Midbrain (tissue), 1 donor: Measurements from ENCODE around the gene AK8.

Experiments used
- DNase-seq: peaks from one replicate; lab custom pipeline; 2025; lab: John Stamatoyannopoulos, UW

The AK8 gene

GRCh38 chr9:132825430-132825829 is 52.7 kb downstream of the AK8 start:
- DNase-seq: no peak

GRCh38 chr9:132824951-132825350 is 53.1 kb downstream of the AK8 start:
- DNase-seq: no peak

GRCh38 chr9:132824151-132824550 is 53.9 kb downstream of the AK8 start:
- DNase-seq: no peak

DNA sequence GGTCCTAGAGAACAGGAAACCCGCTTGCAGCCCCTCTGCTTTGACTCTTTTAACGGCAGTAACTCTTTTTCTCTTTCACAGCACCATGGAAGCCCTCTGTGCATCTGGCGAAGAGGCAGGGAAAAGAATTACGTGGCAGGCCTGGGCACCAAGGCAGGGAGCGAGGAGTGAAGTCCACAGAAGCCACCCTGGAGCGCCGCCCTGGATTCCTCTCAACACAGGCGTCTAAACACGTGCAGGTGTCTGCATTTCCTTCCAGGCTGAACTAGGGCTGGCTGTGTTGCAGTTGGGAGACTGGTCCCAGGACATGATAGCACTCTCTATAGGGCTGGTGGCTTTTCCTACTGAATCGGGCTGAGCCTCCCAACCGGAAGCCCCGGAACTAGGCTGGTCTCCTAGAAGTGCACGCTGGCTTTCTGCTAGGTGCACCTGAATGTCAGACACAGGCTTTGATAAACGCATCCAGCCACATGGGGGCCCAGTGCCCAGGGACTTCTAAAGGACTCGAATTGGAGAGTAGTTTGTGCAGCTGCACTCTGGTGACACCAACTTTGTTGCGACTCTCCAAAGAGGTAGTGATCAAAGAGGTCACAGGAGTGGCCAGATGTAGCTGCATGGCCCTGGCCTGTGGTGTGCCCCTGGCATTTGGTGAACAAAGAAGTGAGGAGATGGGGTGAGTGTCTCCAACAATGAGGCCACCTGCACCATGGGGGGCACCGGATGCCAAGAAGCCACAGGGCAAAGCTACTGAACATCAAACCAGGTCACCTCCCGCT is 54.5 kb downstream of the AK8 start:
- DNase-seq: no peak

DNA sequence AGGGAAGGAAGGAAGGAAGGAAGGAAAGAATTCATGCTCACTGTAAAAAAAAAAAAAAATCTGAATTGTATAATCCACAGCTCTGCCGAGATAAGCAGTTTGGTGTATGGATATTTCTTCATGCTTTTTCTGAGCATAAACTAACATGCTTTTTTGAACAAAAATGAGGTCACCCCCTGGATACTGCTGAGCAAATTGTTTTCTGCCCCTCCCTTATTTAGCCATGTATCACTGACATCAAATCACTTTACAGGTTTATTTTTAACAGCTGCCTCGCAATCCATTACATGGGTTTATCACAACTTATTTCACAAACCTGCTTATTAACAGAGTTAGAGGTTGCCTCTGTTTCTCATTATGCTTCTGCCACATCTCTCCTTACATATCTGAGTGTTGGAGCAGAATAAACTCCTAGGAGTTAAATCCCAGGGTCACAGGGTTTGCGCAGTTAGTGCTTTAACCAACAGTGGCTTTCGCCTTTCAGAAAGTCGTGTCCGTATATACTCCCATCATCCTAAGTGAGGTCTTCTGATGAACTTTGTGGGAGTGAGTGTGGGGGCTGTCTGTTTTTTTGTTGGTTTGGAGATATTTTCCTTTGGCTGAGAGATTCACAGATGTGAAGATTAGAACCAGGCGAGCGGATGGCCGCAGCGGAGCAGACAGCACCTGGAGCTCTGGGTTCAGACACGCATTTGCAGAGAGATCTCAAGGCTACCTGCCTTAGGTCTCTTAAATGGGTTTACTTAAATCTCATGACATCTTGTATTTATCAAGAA is 57.7 kb downstream of the AK8 start:
- DNase-seq: no peak

- DNase-seq: no peak
Observed at GRCh38 chr9:132818588-132818987, 59.5 kb downstream of the AK8 start.

DNA sequence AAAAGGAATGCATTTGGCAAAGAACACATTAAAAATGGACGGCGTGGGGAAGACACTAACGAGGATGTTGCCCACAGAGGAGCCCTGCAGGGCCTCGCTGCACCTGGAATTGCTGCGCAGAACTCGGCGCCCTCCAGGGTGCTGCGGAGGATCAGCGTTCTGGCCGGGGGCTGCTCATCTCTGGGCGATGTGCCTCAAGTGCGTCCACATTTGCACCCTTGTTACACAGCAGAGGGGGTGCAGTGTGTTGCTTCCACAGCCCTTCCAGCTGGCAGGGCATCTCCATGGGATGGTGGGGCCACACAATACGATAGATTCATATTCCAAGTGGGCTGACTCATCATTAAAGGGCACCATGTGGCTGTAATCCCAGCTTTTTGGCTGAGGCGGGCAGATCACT is 63.1 kb downstream of the AK8 start:
- no peak for DNase-seq

- no peak for DNase-seq
Observed at GRCh38 chr9:132813115-132813771, 64.8 kb downstream of the AK8 start.

DNA sequence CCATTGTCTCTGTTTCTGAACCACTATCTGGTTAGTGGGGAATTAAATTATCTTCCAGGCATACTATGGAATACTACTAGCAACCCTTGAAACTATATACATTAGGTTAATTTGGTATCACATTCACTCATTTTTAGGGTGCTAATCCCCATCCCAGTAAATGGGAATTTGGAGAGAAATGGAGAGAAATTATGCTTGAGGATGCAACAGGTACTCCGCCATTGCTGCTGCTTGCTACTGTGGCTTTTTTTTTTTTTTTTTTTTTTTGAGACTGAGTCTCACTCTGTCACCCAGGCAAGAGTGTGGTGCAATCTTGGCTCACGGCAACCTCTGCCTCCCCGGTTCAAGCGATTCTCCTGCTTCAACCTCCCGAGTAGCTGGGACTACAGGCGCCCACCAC is 66.1 kb downstream of the AK8 start:
- no peak for DNase-seq

DNA sequence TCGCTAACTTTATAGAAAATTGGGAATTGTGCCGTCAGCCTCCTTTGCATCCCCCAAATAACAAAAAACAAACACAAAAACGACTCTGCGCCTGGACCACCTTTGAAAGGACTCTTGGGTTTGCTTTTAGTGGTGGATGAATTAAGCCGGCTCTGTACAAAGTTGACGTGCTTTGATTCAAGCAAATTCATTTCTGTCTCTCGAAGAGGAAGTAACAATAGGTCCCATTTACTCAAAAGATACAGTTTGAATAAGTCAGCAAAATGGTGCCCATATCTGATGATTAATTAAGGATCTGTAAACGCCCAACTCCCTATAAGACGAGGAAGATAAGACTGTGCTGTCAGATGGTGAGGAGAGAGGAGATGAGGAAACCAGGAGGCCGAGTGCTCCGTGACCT is 67.8 kb downstream of the AK8 start:
- no peak for DNase-seq

- no peak for DNase-seq
Observed at GRCh38 chr9:132809677-132810271, 68.3 kb downstream of the AK8 start.

DNA sequence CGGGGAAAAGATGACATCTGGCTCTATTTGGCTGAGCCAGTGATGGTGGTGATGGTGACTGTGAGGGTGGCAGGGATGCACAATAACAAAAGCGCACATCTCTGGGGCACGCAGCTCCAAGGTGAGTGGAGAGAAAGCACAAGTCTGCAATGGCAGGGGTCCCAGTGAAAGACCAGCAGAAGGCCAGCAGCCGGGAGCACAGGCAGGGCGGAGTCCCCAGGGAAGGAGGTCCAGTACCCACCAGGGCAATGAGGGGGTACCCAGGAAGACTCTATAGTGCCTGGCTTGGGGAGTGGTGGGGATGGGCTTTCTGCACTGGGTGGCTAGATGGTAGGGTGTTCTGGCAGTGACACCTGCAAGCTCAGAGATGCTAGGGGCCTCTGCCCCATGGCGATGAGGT is 69.4 kb downstream of the AK8 start:
- DNase-seq: no peak

- DNase-seq: no peak
Observed at GRCh38 chr9:132806723-132807421, 71.2 kb downstream of the AK8 start.

- no peak for DNase-seq
Observed at GRCh38 chr9:132806306-132806705, 71.8 kb downstream of the AK8 start.

- DNase-seq: no peak
Observed at GRCh38 chr9:132804576-132805295, 73.3 kb downstream of the AK8 start.

DNA sequence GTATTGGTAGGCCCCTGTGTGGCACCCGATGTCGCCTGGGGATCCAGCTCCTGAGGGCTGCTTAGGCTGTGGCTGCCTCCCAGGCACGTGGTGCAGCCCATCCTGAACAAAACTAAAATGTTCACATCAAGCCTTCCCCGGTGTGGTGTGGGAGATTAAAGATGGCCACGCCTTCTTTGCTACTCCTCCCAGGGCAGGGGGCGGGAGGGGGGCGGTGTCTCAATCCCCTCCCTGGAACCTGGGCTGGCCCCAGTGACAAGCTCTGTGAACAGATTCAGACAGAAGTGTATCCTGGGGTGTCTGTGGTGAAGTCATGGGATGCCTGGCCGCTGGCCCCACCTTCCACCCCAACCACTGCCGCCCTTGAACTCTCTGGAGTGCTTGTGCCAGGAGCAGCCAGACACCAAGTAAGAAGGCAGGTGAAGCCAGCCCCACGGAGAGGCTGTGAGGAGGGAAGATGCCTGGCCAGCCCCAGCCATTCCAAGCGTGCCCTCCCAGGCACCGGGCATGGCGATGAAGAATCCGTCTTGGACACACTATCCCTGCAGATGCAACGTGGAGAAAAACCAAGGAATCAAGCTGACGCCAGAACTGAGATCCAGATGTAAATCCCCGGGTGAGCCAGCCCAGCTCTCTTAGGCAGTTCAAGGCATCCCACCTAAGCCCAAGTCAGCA is 75.8 kb downstream of the AK8 start:
- DNase-seq: no peak

DNA sequence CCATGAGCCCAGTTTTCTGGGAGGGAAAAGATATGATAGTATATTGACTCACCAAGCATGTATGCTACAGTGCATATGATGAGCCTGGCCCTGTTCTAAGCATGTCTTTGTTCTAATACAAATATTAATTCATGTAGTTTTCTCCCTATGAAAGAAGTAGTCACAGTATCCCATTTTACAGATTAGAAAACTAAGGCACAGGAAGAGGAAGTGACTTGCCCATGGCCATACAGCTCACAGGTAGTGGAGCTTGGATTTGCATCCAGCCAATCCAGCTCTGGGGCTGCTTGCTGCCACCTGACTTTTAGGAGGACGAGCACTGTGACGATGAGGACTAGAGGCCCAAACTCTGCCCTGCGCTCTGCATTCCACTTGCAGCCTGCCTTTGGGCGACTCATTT is 76.4 kb downstream of the AK8 start:
- DNase-seq: no peak

DNA sequence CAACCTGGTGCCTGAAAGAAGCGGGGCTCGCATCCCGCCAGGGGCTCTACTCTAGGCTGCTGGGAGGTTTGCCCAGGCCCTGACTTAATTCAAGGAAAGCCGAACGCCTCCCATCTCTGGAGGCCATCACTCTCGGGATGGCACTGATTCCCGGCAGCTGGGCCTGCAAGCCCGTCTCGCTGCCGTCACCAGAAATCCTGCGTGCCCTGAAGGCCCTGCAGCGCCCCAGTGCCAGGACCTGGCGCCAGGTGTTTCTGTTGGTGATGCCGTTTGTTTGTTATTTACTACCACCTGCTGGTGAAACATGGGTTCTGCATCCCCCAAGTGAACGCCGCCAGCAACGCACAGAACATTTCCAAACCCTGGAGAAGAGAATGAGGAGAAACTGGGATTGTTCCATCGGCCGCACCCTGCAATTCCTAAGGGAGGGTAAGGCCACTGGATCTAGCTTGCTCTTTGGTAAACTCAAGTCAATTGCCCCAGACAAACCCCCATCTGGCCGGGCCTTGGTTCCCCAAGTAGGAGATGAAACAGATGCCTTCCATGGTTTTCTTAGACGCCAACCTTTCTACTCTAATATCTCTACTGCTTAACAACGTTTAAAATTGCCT is 77.9 kb downstream of the AK8 start:
- peak; percentile 85 for DNase-seq

DNA sequence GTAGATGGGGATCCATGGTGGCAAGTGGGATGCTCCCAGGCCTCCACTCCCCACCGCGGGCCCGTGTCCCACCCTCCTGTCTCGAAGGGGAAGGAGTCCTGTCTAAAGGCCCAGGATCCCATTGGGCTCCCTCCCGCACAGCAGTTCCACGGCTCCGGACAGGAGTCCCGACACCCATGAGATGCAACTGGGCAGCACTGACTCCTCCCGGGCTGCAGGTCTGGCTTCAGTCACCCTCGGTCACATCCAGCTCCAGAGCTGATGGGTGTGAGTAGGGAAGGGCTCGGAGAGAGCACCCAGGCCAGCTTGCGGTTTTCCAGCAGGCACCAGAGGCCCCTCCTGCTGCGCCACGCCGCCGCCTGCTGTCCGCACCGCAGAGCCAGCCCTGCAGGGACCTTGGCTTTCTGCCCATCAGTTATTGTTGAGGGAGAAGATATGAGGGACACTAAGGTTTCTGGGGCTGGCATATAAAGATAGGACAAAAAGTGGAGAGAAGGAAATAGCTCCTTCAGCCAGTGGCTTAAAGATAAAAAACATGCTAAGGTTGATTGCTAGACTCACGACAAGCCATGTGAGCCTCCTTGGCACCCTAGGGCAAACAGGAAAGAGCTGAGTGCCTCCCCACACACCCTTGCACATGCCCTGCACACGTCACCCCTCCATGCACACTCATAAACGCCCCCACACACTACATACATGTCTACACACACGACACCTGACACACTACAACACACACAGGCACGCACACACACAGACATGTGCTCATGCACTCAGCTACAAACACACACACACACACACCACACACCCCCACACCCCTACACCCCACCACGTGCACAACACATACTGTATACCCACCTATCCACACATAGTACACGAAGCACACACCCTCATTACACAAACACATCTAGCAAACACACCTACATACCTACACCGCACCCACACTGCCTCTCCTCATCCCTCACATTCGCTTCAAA is 79.0 kb downstream of the AK8 start:
- no peak for DNase-seq
